Peyer's patch (tissue), 4 donors: ENCODE measurements around the gene SCRT2. TPM values are rescaled to one million over a fixed set of nuclear protein-coding genes. Genes with fewer than 3 reads are reported as not detected.

Experiments used
- DNase-seq, 3 donors: peaks; one replicate each; pipeline ENCODE4 v3.0.0-alpha.2; 2017 to 2019
- H3K27ac ChIP-seq, 4 donors: fragments of 200-600 bp; sonication (generic); one replicate each; pipeline ENCODE4 v1.5.1; 2016 to 2019
- H3K27me3 ChIP-seq, 2 donors: fragments of 200-600 bp; sonication (generic); one replicate each; pipeline ENCODE4 v1.5.1; 2019
- H3K36me3 ChIP-seq, 3 donors: fragments of 200-600 bp; sonication (generic); one replicate each; pipeline ENCODE4 v1.5.1; 2016 to 2019
- H3K4me1 ChIP-seq, 4 donors: fragments of 200-600 bp; sonication (generic); one replicate each; pipeline ENCODE4 v1.5.1; 2016 to 2019
- H3K4me3 ChIP-seq, 4 donors: fragments of 200-600 bp; sonication (generic); 1 replicate in 3 of 4; 2 replicates in 1 of 4; pipeline ENCODE4 v1.5.1; 2016 to 2019; ENCODE audit warnings: mild to moderate bottlenecking in 1 of 4
- H3K9me3 ChIP-seq, 4 donors: fragments of 200-600 bp; sonication (generic); one replicate each; pipeline ENCODE4 v1.5.1; 2016 to 2019; ENCODE audit warnings: mild to moderate bottlenecking in 1 of 4
- POLR2A ChIP-seq, 2 donors: fragments of 450-650 bp; IDR thresholded peaks; one replicate each; pipeline ENCODE4 v1.5.1; 2017; ENCODE audit warnings: antibody characterized with exemption in 2 of 2, mild to moderate bottlenecking in 2 of 2, moderate library complexity in 2 of 2
- total RNA-seq, 4 donors: library from RNA; depleted of rRNA; stranded (reverse); fragments of >200 nt; gene quantifications; one replicate each; pipeline ENCODE4 v1.1.0, GENCODE V29; 2016
- TF ChIP-seq, protein P1 (sequence below), 6 experiments: fragments of 450-650 bp in 4 of 6; fragments of 200-600 bp in 2 of 6; sonication (generic) in 1 of 6; IDR thresholded peaks; one replicate each; pipeline ENCODE4 v1.5.1; 2017 to 2019; ENCODE audit warnings: antibody characterized with exemption in 6 of 6, mild to moderate bottlenecking in 3 of 6, moderate library complexity in 1 of 6

Gene SCRT2
- total RNA-seq, 4 donors from 2014 or later = not detected

DNA sequence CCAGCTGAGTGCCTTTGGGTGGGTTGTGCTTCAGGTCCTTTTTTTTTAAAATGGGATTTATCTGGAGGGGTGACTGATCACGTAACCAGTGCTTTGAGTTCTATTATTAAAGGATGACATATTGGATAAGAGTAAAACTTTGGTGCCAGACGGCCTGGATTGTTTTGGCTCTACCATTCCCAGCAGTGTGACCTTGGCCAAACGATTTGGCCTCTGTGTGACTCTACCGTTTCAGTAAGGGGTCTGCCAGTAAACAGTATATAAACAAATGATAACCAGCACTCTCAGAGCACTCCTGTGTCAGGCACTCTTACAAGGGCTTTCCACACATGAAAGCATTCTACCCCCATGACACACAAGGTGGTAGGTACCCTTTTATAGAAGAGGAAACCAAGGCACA is 8.7 kb downstream of the SCRT2 start:
- H3K27ac ChIP-seq = no peak overlapping the region
- H3K4me3 ChIP-seq = no peak overlapping the region
- TF ChIP-seq POLR2A (IDR thresholded peaks at IDR 0.05) = no peak
- TF ChIP-seq, protein P1, sequence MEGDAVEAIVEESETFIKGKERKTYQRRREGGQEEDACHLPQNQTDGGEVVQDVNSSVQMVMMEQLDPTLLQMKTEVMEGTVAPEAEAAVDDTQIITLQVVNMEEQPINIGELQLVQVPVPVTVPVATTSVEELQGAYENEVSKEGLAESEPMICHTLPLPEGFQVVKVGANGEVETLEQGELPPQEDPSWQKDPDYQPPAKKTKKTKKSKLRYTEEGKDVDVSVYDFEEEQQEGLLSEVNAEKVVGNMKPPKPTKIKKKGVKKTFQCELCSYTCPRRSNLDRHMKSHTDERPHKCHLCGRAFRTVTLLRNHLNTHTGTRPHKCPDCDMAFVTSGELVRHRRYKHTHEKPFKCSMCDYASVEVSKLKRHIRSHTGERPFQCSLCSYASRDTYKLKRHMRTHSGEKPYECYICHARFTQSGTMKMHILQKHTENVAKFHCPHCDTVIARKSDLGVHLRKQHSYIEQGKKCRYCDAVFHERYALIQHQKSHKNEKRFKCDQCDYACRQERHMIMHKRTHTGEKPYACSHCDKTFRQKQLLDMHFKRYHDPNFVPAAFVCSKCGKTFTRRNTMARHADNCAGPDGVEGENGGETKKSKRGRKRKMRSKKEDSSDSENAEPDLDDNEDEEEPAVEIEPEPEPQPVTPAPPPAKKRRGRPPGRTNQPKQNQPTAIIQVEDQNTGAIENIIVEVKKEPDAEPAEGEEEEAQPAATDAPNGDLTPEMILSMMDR (IDR thresholded peaks at IDR 0.05) = no peak
- peaks cover 0 to 5% (median 0%) of the 10 kb centered on the region in 4 donors for H3K4me1 ChIP-seq
- H3K9me3 ChIP-seq = no peaks in the 10 kb centered on the region
- no peak for DNase-seq
- no peaks in the 10 kb centered on the region for H3K36me3 ChIP-seq
- H3K27me3 ChIP-seq = peaks cover 0 to 22% of the 10 kb centered on the region in 2 donors

DNA sequence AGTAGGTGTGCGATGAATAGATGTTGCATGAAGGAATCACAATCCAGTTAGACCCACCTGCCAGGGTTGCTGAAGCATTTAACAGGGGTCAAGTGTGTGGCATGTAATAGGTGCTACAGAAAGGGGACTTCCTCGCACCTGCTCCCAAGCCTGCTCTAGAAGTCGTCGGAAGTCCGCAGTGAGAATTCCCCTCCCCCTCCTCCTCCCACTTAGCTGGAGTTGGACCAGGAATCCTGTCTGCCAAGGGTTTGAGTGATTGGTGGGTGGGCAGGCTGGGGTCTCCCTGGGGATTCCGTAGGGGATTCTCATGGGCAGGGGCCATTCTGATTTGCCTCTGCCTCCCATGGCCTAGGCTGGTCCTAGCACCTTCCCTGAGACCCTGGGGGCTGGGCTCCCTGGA is 10.3 kb downstream of the SCRT2 start:
- Histone ChIP-seq H3K4me1 (peaks cover 0 to 5% (median 0%) of the 10 kb centered on the region in 4 donors), H3K4me3 (no peak overlapping the region), H3K27me3 (peaks cover 0 to 27% of the 10 kb centered on the region in 2 donors), H3K9me3 (no peaks in the 10 kb centered on the region), H3K27ac (no peak overlapping the region), H3K36me3 (no peaks in the 10 kb centered on the region)
- no peak for DNase-seq
- TF ChIP-seq, protein P1 (IDR thresholded peaks at IDR 0.05) = no peak
- no peak for TF ChIP-seq POLR2A (IDR thresholded peaks at IDR 0.05)

DNA sequence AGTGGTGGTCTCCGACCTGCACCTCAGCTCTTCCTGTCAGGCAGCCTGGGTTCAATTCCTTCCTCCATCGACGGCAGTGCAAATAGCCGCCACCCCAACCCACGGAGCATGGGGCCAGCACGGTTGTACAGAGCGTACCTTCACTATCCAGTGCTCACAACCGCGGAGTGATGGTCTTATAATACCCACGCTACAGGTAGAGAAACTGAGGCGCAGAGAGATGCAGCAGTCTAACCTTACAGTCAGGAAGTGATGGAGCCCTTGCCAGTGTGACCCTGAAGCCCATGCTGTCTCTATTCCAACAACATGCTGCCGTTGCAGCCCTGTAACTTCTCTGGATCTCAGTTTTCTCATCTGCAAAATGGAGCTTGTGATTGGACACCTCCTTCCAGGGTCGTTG is 11.0 kb downstream of the SCRT2 start:
- Histone ChIP-seq H3K4me3 (no peak overlapping the region), H3K36me3 (no peaks in the 10 kb centered on the region), H3K27me3 (peaks cover 0 to 27% of the 10 kb centered on the region in 2 donors), H3K27ac (no peak overlapping the region), H3K9me3 (no peaks in the 10 kb centered on the region), H3K4me1 (peaks cover 0 to 5% (median 0%) of the 10 kb centered on the region in 4 donors)
- no peak for DNase-seq
- TF ChIP-seq POLR2A (IDR thresholded peaks at IDR 0.05) = no peak
- TF ChIP-seq, protein P1 (IDR thresholded peaks at IDR 0.05) = no peak

DNA sequence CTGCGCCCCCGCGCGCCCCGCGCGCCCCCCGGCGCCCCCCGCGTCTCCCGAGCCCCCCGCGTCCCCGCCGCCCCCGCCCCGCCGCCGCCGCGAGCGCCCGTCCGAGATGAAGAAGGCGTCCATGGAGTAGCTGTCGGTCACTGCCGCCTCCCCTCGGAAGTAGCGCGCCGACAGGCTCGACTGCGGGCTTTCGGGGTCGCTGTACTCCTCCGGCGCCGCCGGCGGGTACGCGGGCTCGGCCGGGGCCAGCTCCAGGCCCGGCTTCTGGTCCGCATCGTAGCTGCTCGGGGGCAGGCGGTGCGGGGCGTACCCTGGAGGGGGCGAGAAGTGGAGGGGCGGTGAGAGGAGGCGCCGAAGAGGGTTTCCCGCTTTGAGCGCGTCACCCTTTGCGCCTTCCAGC is 11.5 kb downstream of the SCRT2 start:
- H3K9me3 ChIP-seq = no peaks in the 10 kb centered on the region
- no peak for DNase-seq
- H3K4me1 ChIP-seq = peaks cover 0 to 5% (median 0%) of the 10 kb centered on the region in 4 donors
- H3K27ac ChIP-seq = no peak overlapping the region
- TF ChIP-seq, protein P1 (IDR thresholded peaks at IDR 0.05) = no peak
- TF ChIP-seq POLR2A (IDR thresholded peaks at IDR 0.05) = no peak
- no peak overlapping the region for H3K4me3 ChIP-seq
- H3K27me3 ChIP-seq = peaks cover 0 to 27% of the 10 kb centered on the region in 2 donors
- H3K36me3 ChIP-seq = no peaks in the 10 kb centered on the region

DNA sequence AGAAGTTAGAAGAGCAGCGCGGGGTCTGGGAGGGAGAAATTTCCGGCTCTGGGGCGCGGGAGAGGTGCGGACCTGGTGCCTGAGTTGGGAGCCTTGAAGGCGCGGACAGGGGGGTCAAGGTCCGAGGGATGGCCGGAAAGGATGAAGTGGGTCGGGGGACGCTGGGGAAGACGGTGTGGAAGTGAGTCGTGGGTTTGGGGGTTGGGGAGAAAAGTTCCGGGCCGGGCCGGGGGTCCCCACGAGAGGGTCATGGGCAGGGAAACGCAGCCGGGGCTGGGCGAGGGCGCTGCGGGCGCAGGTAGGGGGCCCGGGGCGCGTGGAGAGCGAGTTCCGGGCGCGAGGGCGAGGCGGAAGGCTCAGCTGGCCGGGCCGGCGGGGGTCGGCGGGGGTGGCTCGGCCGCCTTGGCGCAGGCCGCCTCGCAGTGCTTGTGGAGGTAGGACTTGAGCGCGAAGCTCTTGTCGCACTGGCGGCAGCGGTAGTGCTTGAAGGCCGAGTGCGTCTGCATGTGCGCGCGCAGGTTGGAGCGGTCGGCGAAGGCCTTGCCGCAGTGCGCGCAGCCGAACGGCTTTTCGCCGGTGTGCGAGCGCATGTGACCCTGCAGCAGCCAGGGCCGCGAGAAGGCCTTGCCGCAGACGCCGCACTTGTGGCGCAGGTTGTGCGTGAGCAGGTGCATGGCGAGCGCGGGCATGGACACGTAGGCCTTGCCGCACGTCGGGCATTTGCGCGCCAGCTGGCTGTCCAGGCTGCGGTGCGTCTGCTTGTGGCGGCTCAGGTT is 12.1 kb downstream of the SCRT2 start:
- no peaks in the 10 kb centered on the region for H3K9me3 ChIP-seq
- peaks cover 0 to 27% of the 10 kb centered on the region in 2 donors for H3K27me3 ChIP-seq
- no peak for DNase-seq
- TF ChIP-seq, protein P1 (IDR thresholded peaks at IDR 0.05) = no peak
- TF ChIP-seq POLR2A (IDR thresholded peaks at IDR 0.05) = no peak
- no peak overlapping the region for H3K27ac ChIP-seq
- H3K4me3 ChIP-seq = no peak overlapping the region
- H3K4me1 ChIP-seq = peaks cover 0 to 5% (median 0%) of the 10 kb centered on the region in 4 donors
- H3K36me3 ChIP-seq = no peaks in the 10 kb centered on the region
